ENCODE data around the gene ZNF385B. TPM values are rescaled to one million over a fixed set of nuclear protein-coding genes. Genes with fewer than 3 reads are reported as not detected.
A peak's percentile ranks its signal among the peaks of the same experiment; 100 is the strongest.

Gene ZNF385B
- total RNA-seq, 1 experiment from 2014 or later: 0.57 TPM

GRCh38 chr2:179574061-179574519 lies 287.3 kb downstream of the ZNF385B start:
- CTCF ChIA-PET: no interaction called here
- H3K36me3 Mint-ChIP-seq (ENCODE audit: insufficient read depth, unreplicated experiment): no peaks in the 10 kb centered on the region
- no peak for DNase-seq
- BruUV-seq (replicated peaks): no TSS peak
- TF ChIP-seq CTCF (IDR thresholded peaks at IDR 0.05; ENCODE audit: unreplicated experiment): no peak
- no peak overlapping the region for H3K4me3 Mint-ChIP-seq (ENCODE audit: low read depth, unreplicated experiment)
- H3K27me3 Mint-ChIP-seq (ENCODE audit: unreplicated experiment): no peaks in the 10 kb centered on the region
- H3K27ac Mint-ChIP-seq (ENCODE audit: unreplicated experiment): peak overlapping the region; percentile 0
- H3K9me3 Mint-ChIP-seq (ENCODE audit: low read depth, unreplicated experiment): peaks cover 3% of the 10 kb centered on the region
- peaks cover 27% of the 10 kb centered on the region for H3K4me1 Mint-ChIP-seq (ENCODE audit: low read depth, unreplicated experiment)
- intact Hi-C loops (cut with micrococcal nuclease; ENCODE audit: unreplicated experiment): no loop called here

- Mint-ChIP-seq H3K9me3 (ENCODE audit: low read depth, unreplicated experiment) (peaks cover 3% of the 10 kb centered on the region), H3K36me3 (ENCODE audit: insufficient read depth, unreplicated experiment) (no peaks in the 10 kb centered on the region), H3K4me1 (ENCODE audit: low read depth, unreplicated experiment) (peaks cover 17% of the 10 kb centered on the region), H3K4me3 (ENCODE audit: low read depth, unreplicated experiment) (no peak overlapping the region), H3K27me3 (ENCODE audit: unreplicated experiment) (no peaks in the 10 kb centered on the region), H3K27ac (ENCODE audit: unreplicated experiment) (no peak overlapping the region)
- CTCF ChIA-PET: no interaction called here
- DNase-seq: no peak
- BruUV-seq (replicated peaks): no TSS peak
- intact Hi-C loops (cut with micrococcal nuclease; ENCODE audit: unreplicated experiment): no loop called here
- TF ChIP-seq CTCF (IDR thresholded peaks at IDR 0.05; ENCODE audit: unreplicated experiment): no peak
Measured at GRCh38 chr2:179572544-179572943, 288.9 kb downstream of the ZNF385B start.

GRCh38 chr2:179571721-179572120 lies 289.7 kb downstream of the ZNF385B start:
- peaks cover 3% of the 10 kb centered on the region for H3K9me3 Mint-ChIP-seq (ENCODE audit: low read depth, unreplicated experiment)
- no peak for DNase-seq
- intact Hi-C loops (cut with micrococcal nuclease; ENCODE audit: unreplicated experiment): no loop called here
- no TSS peak for BruUV-seq (replicated peaks)
- CTCF ChIA-PET: no interaction called here
- TF ChIP-seq CTCF (IDR thresholded peaks at IDR 0.05; ENCODE audit: unreplicated experiment): no peak
- no peak overlapping the region for H3K27ac Mint-ChIP-seq (ENCODE audit: unreplicated experiment)
- no peaks in the 10 kb centered on the region for H3K27me3 Mint-ChIP-seq (ENCODE audit: unreplicated experiment)
- no peak overlapping the region for H3K4me3 Mint-ChIP-seq (ENCODE audit: low read depth, unreplicated experiment)
- no peaks in the 10 kb centered on the region for H3K36me3 Mint-ChIP-seq (ENCODE audit: insufficient read depth, unreplicated experiment)
- H3K4me1 Mint-ChIP-seq (ENCODE audit: low read depth, unreplicated experiment): peaks cover 17% of the 10 kb centered on the region

- peaks cover 3% of the 10 kb centered on the region for H3K9me3 Mint-ChIP-seq (ENCODE audit: low read depth, unreplicated experiment)
- H3K27me3 Mint-ChIP-seq (ENCODE audit: unreplicated experiment): no peaks in the 10 kb centered on the region
- CTCF ChIA-PET: no interaction called here
- peaks cover 17% of the 10 kb centered on the region for H3K4me1 Mint-ChIP-seq (ENCODE audit: low read depth, unreplicated experiment)
- no peaks in the 10 kb centered on the region for H3K36me3 Mint-ChIP-seq (ENCODE audit: insufficient read depth, unreplicated experiment)
- no peak overlapping the region for H3K27ac Mint-ChIP-seq (ENCODE audit: unreplicated experiment)
- no peak for TF ChIP-seq CTCF (IDR thresholded peaks at IDR 0.05; ENCODE audit: unreplicated experiment)
- no peak overlapping the region for H3K4me3 Mint-ChIP-seq (ENCODE audit: low read depth, unreplicated experiment)
- no TSS peak for BruUV-seq (replicated peaks)
- intact Hi-C loops (cut with micrococcal nuclease; ENCODE audit: unreplicated experiment): no loop called here
- DNase-seq: no peak
Measured at GRCh38 chr2:179571252-179571651, 290.2 kb downstream of the ZNF385B start.

All from Calu3 (cell line).